Dendritic cell treated with granulocyte-macrophage colony-stimulating factor and Interleukin-4, amounts not matched to agents 40 ng/mL and 50 ng/mL, for 4 days (primary cell): ENCODE data around the gene PCBD1.
"Not testable (repeated sequence)": the region's sequence is repeated elsewhere in the genome, so short reads cannot be mapped to it uniquely, and the experiment has no call there.

Experiments used
- H3K27ac Mint-ChIP-seq: one replicate; pipeline ENCODE4 v1.8.0; 2022; ENCODE audit warnings: mild to moderate bottlenecking, mixed read lengths
- H3K27me3 Mint-ChIP-seq: one replicate; pipeline ENCODE4 v1.8.0; 2022; ENCODE audit warnings: mild to moderate bottlenecking, mixed read lengths
- H3K36me3 Mint-ChIP-seq: one replicate; pipeline ENCODE4 v1.8.0; 2022; ENCODE audit warnings: low read depth, mixed read lengths
- H3K4me1 Mint-ChIP-seq: one replicate; pipeline ENCODE4 v1.8.0; 2022; ENCODE audit warnings: low read depth, mixed read lengths
- H3K4me3 Mint-ChIP-seq: one replicate; pipeline ENCODE4 v1.8.0; 2022; ENCODE audit warnings: mild to moderate bottlenecking, moderate library complexity, mixed read lengths
- H3K9me3 Mint-ChIP-seq: one replicate; pipeline ENCODE4 v1.8.0; 2022; ENCODE audit warnings: mixed read lengths
- intact Hi-C: fragments of 100-400 bp; cut with micrococcal nuclease; formaldehyde crosslinking; loops from one replicate; pipeline ENCODE4 v1.15.0; 2022

PCBD1 gene

GRCh38 chr10:70925377-70926225 is 37.2 kb upstream of the PCBD1 start:
- H3K4me3 Mint-ChIP-seq, result no peak overlapping the region
- H3K27me3 Mint-ChIP-seq, result peaks cover 10% of the 10 kb centered on the region
- peaks cover 15% of the 10 kb centered on the region for H3K4me1 Mint-ChIP-seq
- H3K36me3 Mint-ChIP-seq, result no peaks in the 10 kb centered on the region
- intact Hi-C loops, result loop anchor here (2.0 kb wide), 2 partner anchors 283 to 359 kb away; no protein-coding TSS in a partner anchor
- H3K9me3 Mint-ChIP-seq, result no peaks in the 10 kb centered on the region
- H3K27ac Mint-ChIP-seq, result peak overlapping the region; percentile 13

- no peaks in the 10 kb centered on the region for H3K36me3 Mint-ChIP-seq
- peaks cover 15% of the 10 kb centered on the region for H3K4me1 Mint-ChIP-seq
- H3K9me3 Mint-ChIP-seq, result no peaks in the 10 kb centered on the region
- intact Hi-C loops, result no loop called here
- H3K27ac Mint-ChIP-seq, result no peak overlapping the region
- peaks cover 13% of the 10 kb centered on the region for H3K27me3 Mint-ChIP-seq
- H3K4me3 Mint-ChIP-seq, result no peak overlapping the region
Observed at GRCh38 chr10:70923696-70924095, 35.3 kb upstream of the PCBD1 start.

GRCh38 chr10:70921285-70921684 is 32.9 kb upstream of the PCBD1 start:
- Mint-ChIP-seq H3K4me1 (peaks cover 7% of the 10 kb centered on the region), H3K27me3 (peaks cover 16% of the 10 kb centered on the region), H3K4me3 (no peak overlapping the region), H3K36me3 (no peaks in the 10 kb centered on the region), H3K27ac (no peak overlapping the region), H3K9me3 (no peaks in the 10 kb centered on the region)
- intact Hi-C loops, result no loop called here

- H3K27ac Mint-ChIP-seq, result no peak overlapping the region
- peaks cover 5% of the 10 kb centered on the region for H3K4me1 Mint-ChIP-seq
- H3K27me3 Mint-ChIP-seq, result peaks cover 16% of the 10 kb centered on the region
- no peaks in the 10 kb centered on the region for H3K36me3 Mint-ChIP-seq
- intact Hi-C loops, result no loop called here
- no peak overlapping the region for H3K4me3 Mint-ChIP-seq
- no peaks in the 10 kb centered on the region for H3K9me3 Mint-ChIP-seq
Observed at GRCh38 chr10:70920519-70920918, 32.2 kb upstream of the PCBD1 start.

- H3K36me3 Mint-ChIP-seq, H3K9me3 Mint-ChIP-seq, intact Hi-C loops, H3K4me3 Mint-ChIP-seq, H3K4me1 Mint-ChIP-seq, H3K27ac Mint-ChIP-seq: not testable (repeated sequence)
- H3K27me3 Mint-ChIP-seq, result peaks cover 11% of the 10 kb centered on the region
Observed at GRCh38 chr10:70919906-70920305, 31.5 kb upstream of the PCBD1 start.

- intact Hi-C loops, result no loop called here
- H3K4me1 Mint-ChIP-seq, result no peaks in the 10 kb centered on the region
- H3K4me3 Mint-ChIP-seq, result no peak overlapping the region
- peaks cover 11% of the 10 kb centered on the region for H3K27me3 Mint-ChIP-seq
- H3K9me3 Mint-ChIP-seq, result no peaks in the 10 kb centered on the region
- no peaks in the 10 kb centered on the region for H3K36me3 Mint-ChIP-seq
- no peak overlapping the region for H3K27ac Mint-ChIP-seq
Observed at GRCh38 chr10:70918851-70919530, 30.6 kb upstream of the PCBD1 start.

GRCh38 chr10:70917635-70918034 is 29.3 kb upstream of the PCBD1 start:
- Mint-ChIP-seq H3K4me1 (no peaks in the 10 kb centered on the region), H3K9me3 (no peaks in the 10 kb centered on the region), H3K36me3 (no peaks in the 10 kb centered on the region), H3K27me3 (peaks cover 13% of the 10 kb centered on the region), H3K27ac (no peak overlapping the region), H3K4me3 (no peak overlapping the region)
- intact Hi-C loops, result no loop called here

GRCh38 chr10:70917226-70917625 is 28.9 kb upstream of the PCBD1 start:
- peaks cover 2% of the 10 kb centered on the region for H3K9me3 Mint-ChIP-seq
- H3K27me3 Mint-ChIP-seq, result peaks cover 15% of the 10 kb centered on the region
- no peak overlapping the region for H3K4me3 Mint-ChIP-seq
- no peaks in the 10 kb centered on the region for H3K4me1 Mint-ChIP-seq
- intact Hi-C loops, result no loop called here
- H3K36me3 Mint-ChIP-seq, result no peaks in the 10 kb centered on the region
- H3K27ac Mint-ChIP-seq, result no peak overlapping the region

GRCh38 chr10:70916241-70916640 is 27.9 kb upstream of the PCBD1 start:
- Mint-ChIP-seq H3K27me3 (peaks cover 16% of the 10 kb centered on the region), H3K4me3 (no peak overlapping the region), H3K36me3 (no peaks in the 10 kb centered on the region), H3K4me1 (no peaks in the 10 kb centered on the region), H3K9me3 (peaks cover 8% of the 10 kb centered on the region), H3K27ac (no peak overlapping the region)
- intact Hi-C loops, result no loop called here

GRCh38 chr10:70915806-70916205 is 27.4 kb upstream of the PCBD1 start:
- Mint-ChIP-seq H3K9me3 (peaks cover 8% of the 10 kb centered on the region), H3K27ac (no peak overlapping the region), H3K4me3 (no peak overlapping the region), H3K36me3 (no peaks in the 10 kb centered on the region), H3K27me3 (peaks cover 16% of the 10 kb centered on the region), H3K4me1 (no peaks in the 10 kb centered on the region)
- intact Hi-C loops, result no loop called here

- H3K36me3 Mint-ChIP-seq, result no peaks in the 10 kb centered on the region
- no peak overlapping the region for H3K27ac Mint-ChIP-seq
- intact Hi-C loops, result no loop called here
- no peak overlapping the region for H3K4me3 Mint-ChIP-seq
- peaks cover 15% of the 10 kb centered on the region for H3K27me3 Mint-ChIP-seq
- peaks cover 8% of the 10 kb centered on the region for H3K9me3 Mint-ChIP-seq
- no peaks in the 10 kb centered on the region for H3K4me1 Mint-ChIP-seq
Observed at GRCh38 chr10:70915206-70915605, 26.8 kb upstream of the PCBD1 start.

GRCh38 chr10:70914316-70914864 is 26.0 kb upstream of the PCBD1 start:
- Mint-ChIP-seq H3K36me3 (no peaks in the 10 kb centered on the region), H3K27ac (no peak overlapping the region), H3K9me3 (peaks cover 8% of the 10 kb centered on the region), H3K4me3 (no peak overlapping the region), H3K4me1 (no peaks in the 10 kb centered on the region), H3K27me3 (peaks cover 16% of the 10 kb centered on the region)
- intact Hi-C loops, result no loop called here

- Mint-ChIP-seq H3K4me1 (no peaks in the 10 kb centered on the region), H3K36me3 (no peaks in the 10 kb centered on the region), H3K27ac (no peak overlapping the region), H3K9me3 (peaks cover 8% of the 10 kb centered on the region), H3K27me3 (peaks cover 15% of the 10 kb centered on the region), H3K4me3 (no peak overlapping the region)
- intact Hi-C loops, result no loop called here
Observed at GRCh38 chr10:70913893-70914240, 25.5 kb upstream of the PCBD1 start.

GRCh38 chr10:70913191-70913892 is 25.0 kb upstream of the PCBD1 start:
- H3K27me3 Mint-ChIP-seq, result peaks cover 15% of the 10 kb centered on the region
- H3K9me3 Mint-ChIP-seq, result peaks cover 8% of the 10 kb centered on the region
- H3K4me1 Mint-ChIP-seq, result no peaks in the 10 kb centered on the region
- H3K27ac Mint-ChIP-seq, result no peak overlapping the region
- no peaks in the 10 kb centered on the region for H3K36me3 Mint-ChIP-seq
- intact Hi-C loops, result no loop called here
- no peak overlapping the region for H3K4me3 Mint-ChIP-seq
